ENCODE measurements around the gene LRRC23. TPM values are rescaled to one million over a fixed set of nuclear protein-coding genes. Genes with fewer than 3 reads are reported as not detected.
"Not testable (repeated sequence)": the region's sequence is repeated elsewhere in the genome, so short reads cannot be mapped to it uniquely, and the experiment has no call there.

LRRC23 gene
- total RNA-seq, 4 donors from 2014 or later = 2.3 to 5.9 (median 4.8) TPM

DNA sequence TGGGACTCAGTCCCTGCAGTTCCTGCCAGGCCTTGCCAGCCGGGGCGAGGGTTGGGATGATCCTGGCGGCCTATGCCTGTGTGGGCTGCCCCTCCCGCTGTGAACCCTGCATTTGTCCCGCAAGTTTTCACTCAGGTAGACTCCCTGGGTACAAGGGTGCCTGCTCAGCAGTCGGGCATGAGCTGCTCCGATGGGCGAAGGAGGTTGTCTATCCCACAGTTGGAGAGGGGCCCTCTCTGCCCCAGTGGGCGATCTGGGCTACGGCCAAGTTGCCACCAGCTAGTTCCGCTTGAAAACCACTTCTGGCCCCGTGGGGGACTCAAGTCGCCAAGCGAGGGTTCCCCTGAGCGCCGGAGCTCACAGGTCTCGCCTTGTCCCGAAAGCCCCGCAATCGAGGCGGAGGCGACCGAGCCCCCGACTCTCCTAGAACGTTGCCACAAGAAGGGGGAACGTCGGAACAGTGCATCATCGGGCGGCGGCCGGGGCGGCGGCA lies 37.7 kb upstream of the LRRC23 start:
- Histone ChIP-seq H3K27me3 (no peaks in the 10 kb centered on the region), H3K36me3 (peaks cover 18 to 75% (median 30%) of the 10 kb centered on the region in 3 donors), H3K4me1 (peaks cover 32 to 51% (median 33%) of the 10 kb centered on the region in 3 donors), H3K9me3 (no peaks in the 10 kb centered on the region), H3K4me3 (peak overlapping the region; percentile 90 to 100 (median 96)), H3K27ac (peak overlapping the region; percentile 94 to 100 (median 98))
- TF ChIP-seq, protein P1, sequence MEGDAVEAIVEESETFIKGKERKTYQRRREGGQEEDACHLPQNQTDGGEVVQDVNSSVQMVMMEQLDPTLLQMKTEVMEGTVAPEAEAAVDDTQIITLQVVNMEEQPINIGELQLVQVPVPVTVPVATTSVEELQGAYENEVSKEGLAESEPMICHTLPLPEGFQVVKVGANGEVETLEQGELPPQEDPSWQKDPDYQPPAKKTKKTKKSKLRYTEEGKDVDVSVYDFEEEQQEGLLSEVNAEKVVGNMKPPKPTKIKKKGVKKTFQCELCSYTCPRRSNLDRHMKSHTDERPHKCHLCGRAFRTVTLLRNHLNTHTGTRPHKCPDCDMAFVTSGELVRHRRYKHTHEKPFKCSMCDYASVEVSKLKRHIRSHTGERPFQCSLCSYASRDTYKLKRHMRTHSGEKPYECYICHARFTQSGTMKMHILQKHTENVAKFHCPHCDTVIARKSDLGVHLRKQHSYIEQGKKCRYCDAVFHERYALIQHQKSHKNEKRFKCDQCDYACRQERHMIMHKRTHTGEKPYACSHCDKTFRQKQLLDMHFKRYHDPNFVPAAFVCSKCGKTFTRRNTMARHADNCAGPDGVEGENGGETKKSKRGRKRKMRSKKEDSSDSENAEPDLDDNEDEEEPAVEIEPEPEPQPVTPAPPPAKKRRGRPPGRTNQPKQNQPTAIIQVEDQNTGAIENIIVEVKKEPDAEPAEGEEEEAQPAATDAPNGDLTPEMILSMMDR (IDR thresholded peaks at IDR 0.05) = no peak
- TF ChIP-seq POLR2A (IDR thresholded peaks at IDR 0.05) = no peak
- DNase-seq = peak; percentile 35
- intact Hi-C loops (cut with DNase I) = no loop called here
- 3% methylated on average over 5 of the region's 33 CpGs; no CpG with 5 or more reads in 1 of the 2 donors for WGBS, 2 donors

DNA sequence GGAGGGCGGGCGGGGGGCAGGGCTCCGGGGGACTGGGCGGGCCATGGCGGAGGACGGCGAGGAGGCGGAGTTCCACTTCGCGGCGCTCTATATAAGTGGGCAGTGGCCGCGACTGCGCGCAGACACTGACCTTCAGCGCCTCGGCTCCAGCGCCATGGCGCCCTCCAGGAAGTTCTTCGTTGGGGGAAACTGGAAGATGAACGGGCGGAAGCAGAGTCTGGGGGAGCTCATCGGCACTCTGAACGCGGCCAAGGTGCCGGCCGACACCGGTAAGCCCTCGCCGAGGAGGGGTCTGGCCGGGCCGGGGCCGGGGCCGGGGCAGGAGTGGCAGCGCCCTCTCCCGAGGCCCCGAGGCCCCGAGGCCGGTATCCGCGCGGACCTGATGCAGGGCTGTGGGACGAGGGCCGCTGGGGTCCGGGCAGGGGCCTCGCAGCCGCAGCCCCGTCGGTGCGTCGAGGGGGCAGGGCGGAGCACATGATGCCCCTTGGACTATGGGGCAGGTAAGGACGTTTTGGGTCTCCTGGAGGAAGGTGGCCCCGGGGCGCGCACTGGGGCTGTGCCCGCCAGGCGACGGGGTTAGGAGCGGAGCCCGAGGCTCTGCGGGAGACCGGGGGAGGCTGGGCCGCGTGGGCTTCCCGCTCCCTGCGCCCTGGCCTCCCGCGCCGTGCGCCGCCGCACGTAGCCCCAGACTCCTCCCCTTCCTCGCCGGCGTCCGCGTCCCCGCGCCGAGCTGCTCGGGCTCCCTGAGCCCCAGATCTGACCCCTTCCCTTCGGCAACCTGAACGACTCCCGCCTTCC lies 37.0 kb upstream of the LRRC23 start, which contains the start of gene TPI1:
TSS of gene TPI1 (plus strand) at position 119 of the 798 bp plus-strand sequence. CDS start at position 155, 36 bp downstream.
- no peak for DNase-seq
- peaks cover 18 to 68% (median 27%) of the 10 kb centered on the region in 3 donors for H3K36me3 ChIP-seq
- H3K27me3 ChIP-seq = no peaks in the 10 kb centered on the region
- intact Hi-C loops (cut with DNase I) = no loop called here
- peaks cover 35 to 58% (median 39%) of the 10 kb centered on the region in 3 donors for H3K4me1 ChIP-seq
- peak within 1 kb of the TSS; percentile 94 to 100 (median 98) for H3K27ac ChIP-seq
- H3K4me3 ChIP-seq = peak within 1 kb of the TSS; percentile 90 to 100 (median 96)
- H3K9me3 ChIP-seq = no peaks in the 10 kb centered on the region
- TF ChIP-seq POLR2A (IDR thresholded peaks at IDR 0.05) = peak in 2 of 4 donors; percentile 97
- TF ChIP-seq, protein P1 (IDR thresholded peaks at IDR 0.05) = peak in 2 of 6 experiments; percentile 1 to 11
- 0 to 2% methylated on average over 10 of the region's 86 CpGs for WGBS, 2 donors

DNA sequence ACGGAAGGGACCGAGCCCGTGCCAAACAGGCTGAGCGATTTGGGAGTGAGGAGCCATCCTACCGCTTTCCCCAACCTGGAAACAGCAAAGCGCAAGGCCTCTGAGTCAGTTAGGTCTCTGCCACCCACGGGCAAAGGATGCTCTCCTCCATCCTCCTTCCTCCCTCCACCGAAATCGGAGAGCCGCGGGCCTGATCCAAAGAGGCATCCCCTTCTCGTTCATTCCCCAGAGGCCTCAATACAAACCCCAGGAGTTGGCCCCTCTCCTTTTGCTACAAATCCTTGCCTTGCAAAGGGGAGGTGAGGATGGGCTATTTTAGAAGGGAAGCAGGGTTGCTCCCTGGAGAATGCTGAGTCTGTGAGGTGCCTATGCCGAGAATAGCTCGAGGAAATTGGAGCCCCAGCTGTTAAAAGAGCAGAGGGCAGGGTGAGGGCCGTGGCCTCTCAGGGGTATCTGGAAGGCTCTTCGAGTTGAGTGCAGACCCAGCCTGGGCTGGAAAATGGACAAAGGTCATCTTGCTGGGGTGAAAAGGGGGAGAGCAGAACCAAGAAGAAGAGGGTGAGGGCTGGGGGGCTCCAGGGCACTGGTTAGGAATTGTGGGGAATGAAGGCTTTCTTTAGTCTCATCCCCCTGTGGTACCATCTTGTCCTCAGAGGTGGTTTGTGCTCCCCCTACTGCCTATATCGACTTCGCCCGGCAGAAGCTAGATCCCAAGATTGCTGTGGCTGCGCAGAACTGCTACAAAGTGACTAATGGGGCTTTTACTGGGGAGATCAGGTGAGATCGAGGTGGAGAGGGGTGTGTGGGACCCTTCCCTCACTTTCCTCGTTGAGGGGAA lies 36.2 kb upstream of the LRRC23 start:
- TF ChIP-seq POLR2A (IDR thresholded peaks at IDR 0.05) = no peak
- TF ChIP-seq, protein P1 (IDR thresholded peaks at IDR 0.05) = no peak
- H3K36me3 ChIP-seq = peaks cover 18 to 60% (median 19%) of the 10 kb centered on the region in 3 donors
- H3K27me3 ChIP-seq = no peaks in the 10 kb centered on the region
- intact Hi-C loops (cut with DNase I) = no loop called here
- peak overlapping the region; percentile 90 to 100 (median 96) for H3K4me3 ChIP-seq
- 12 to 14% methylated on average over 7 to 14 of the region's 22 CpGs for WGBS, 2 donors
- peaks cover 35 to 62% (median 41%) of the 10 kb centered on the region in 3 donors for H3K4me1 ChIP-seq
- H3K9me3 ChIP-seq = no peaks in the 10 kb centered on the region
- peak overlapping the region; percentile 94 to 100 (median 98) for H3K27ac ChIP-seq
- no peak for DNase-seq

DNA sequence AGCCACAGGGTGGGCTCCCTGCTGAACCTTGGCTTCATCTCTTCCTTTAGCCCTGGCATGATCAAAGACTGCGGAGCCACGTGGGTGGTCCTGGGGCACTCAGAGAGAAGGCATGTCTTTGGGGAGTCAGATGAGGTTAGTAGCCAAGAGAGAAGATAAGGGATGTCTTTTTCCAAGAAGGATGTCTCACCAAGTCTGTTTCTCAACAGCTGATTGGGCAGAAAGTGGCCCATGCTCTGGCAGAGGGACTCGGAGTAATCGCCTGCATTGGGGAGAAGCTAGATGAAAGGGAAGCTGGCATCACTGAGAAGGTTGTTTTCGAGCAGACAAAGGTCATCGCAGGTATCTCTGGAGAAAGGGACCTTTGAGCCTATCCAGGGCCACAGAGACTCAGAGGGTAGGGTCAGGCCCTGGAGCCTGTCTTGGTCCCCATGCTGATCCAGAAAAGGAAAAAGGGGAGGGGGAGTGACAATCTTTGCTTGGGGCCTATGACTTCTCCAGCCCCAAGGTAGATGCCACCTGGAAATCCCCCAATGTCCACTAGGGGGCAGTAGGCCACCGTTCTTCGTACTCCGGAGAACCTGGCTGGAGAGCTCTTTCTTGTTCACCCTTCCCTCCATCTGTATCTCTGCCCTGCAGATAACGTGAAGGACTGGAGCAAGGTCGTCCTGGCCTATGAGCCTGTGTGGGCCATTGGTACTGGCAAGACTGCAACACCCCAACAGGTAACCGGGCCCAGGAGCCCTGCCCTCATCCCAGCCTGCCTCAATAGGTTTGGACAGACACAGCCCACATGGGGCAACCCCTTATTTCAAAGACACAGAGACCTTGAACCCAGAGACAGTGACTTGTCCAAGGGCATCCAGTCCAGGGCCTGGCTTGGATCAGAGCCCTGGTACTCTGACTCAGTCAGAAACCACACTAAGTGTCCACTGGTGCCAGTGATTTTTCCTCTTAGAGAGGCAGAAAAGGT lies 35.3 kb upstream of the LRRC23 start:
- peaks cover 41 to 72% (median 42%) of the 10 kb centered on the region in 3 donors for H3K4me1 ChIP-seq
- WGBS, 2 donors = 17 to 21% methylated on average over 9 to 12 of the region's 12 CpGs
- no peaks in the 10 kb centered on the region for H3K27me3 ChIP-seq
- H3K4me3 ChIP-seq = peak overlapping the region; percentile 90 to 100 (median 96)
- intact Hi-C loops (cut with DNase I) = loop anchor here (10.0 kb wide), 1 partner anchor 55 kb away; the partner anchor contains the start of gene ATN1
- TF ChIP-seq POLR2A (IDR thresholded peaks at IDR 0.05) = no peak
- TF ChIP-seq, protein P1 (IDR thresholded peaks at IDR 0.05) = peak; percentile 84 to 93 (median 92)
- H3K27ac ChIP-seq = peak overlapping the region; percentile 94 to 100 (median 98)
- DNase-seq = no peak
- peaks cover 12 to 51% (median 19%) of the 10 kb centered on the region in 3 donors for H3K36me3 ChIP-seq
- no peaks in the 10 kb centered on the region for H3K9me3 ChIP-seq

DNA sequence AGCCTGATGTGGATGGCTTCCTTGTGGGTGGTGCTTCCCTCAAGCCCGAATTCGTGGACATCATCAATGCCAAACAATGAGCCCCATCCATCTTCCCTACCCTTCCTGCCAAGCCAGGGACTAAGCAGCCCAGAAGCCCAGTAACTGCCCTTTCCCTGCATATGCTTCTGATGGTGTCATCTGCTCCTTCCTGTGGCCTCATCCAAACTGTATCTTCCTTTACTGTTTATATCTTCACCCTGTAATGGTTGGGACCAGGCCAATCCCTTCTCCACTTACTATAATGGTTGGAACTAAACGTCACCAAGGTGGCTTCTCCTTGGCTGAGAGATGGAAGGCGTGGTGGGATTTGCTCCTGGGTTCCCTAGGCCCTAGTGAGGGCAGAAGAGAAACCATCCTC lies 34.3 kb upstream of the LRRC23 start:
- Histone ChIP-seq H3K27ac (peak overlapping the region in 2 of 4 donors; percentile 94), H3K4me1 (peaks cover 41 to 76% (median 42%) of the 10 kb centered on the region in 3 donors), H3K36me3 (peaks cover 8 to 42% (median 11%) of the 10 kb centered on the region in 3 donors)
- 51 to 67% methylated on average over 2 to 4 of the region's 4 CpGs for WGBS, 2 donors
- intact Hi-C loops (cut with DNase I) = loop anchor here (10.0 kb wide), 1 partner anchor 54 kb away; the partner anchor contains the start of gene ATN1
- not testable (repeated sequence) for DNase-seq, H3K27me3 ChIP-seq, H3K4me3 ChIP-seq, H3K9me3 ChIP-seq
